ENCODE data around the gene FAM163A.

Gene FAM163A

DNA sequence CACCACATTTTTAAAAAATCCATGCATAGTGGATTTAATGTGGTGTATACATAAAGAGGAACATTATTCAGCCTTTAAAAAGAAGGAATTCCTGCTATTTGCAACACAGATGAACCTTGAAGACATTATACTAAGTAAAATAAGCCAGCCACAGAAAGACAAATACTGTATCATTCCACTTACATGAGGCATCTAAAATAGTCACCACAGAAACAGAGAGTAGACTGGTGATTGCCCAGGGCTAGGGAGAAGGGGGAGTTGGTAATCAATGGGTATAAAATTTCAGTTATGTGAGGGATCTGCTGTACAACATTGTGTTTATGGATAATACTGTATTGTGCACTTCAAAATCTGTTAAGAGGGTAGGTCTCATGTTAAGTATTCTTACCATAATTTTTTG lies 10.0 kb downstream of the FAM163A start:
- DNase-seq: no peak

DNA sequence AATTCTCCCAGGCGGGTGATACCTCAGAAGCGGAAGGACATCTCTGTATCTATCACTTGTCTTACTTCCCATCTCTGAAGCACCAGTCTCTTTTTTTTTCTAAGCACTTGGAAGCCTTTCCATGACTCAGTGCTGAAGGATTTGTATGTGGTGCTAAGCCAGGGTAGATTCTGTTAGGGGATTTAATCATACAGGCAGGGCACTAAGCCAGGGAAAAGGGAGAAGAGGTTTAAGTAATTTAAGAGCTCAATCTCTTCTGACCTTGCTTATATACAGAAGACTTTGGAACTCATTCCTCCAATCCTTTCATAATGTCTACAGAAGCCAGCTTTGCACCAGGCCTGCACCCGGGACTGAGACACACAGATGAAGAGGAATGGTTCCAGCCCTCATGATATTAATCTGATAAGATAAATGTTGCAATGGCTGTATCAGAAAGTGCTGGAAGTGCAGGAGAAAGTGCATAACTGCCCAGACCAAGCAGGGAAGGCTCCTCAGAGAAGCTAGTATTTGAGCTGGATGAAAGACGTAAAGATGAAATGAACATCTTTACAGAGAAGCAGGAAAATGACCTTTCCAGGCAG lies 11.0 kb downstream of the FAM163A start:
- no peak for DNase-seq

DNA sequence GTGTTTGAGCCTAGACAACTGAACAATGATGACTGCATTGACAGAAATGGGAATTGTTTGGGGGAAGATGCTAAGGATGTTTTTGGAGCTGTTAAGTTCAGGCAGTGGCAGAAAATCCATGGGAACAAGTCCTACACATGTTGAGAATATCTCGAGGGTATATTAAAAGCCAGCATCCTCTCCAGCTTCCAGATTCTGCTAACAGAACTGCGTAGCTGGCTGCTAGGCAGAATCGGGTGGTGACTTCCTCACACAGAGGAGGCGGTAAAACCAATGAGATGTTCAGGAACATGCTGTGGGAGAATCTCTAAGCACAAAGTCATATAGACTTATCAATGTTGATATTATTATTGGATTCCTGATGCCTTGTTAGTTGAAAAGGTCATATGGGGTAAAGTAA lies 14.8 kb downstream of the FAM163A start:
- no peak for DNase-seq

DNA sequence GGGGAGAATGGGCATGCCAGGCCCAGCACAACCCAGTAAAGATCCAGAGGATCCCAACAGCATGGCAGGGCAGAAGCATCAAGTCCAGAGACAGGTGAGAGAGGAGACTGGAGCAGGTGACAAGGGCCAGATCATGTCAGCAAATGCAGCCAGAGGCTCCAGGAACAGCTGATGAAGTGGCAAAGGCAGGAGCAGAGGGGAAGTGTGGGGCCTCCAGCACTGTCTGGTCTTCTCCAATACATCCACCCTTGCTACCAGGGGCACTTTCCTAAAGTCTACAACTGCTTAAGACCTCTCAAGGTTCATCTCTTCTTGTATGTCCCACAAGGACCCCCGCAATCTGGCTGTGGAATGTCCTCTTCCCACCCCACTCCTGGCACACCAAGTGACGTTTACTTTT lies 17.4 kb downstream of the FAM163A start:
- no peak for DNase-seq

DNA sequence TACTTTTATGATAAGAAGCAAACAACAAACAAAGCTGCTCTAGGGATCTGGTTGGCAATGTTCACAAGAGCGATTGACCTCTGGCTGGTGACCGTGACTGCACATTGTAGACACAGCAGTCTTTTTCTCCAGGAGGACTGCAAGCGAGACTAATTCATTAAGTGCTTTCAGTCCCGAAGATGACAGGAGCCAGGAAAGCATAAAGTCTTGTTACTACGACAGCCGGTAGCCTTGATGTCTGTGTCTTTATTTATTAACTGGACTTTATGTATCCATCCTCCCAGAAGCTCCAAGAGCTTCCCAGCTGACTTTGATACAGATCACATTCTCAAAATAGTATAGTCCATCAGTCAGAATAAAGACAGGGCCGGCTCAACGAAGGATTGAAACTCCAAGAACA lies 18.2 kb downstream of the FAM163A start:
- DNase-seq: no peak

DNA sequence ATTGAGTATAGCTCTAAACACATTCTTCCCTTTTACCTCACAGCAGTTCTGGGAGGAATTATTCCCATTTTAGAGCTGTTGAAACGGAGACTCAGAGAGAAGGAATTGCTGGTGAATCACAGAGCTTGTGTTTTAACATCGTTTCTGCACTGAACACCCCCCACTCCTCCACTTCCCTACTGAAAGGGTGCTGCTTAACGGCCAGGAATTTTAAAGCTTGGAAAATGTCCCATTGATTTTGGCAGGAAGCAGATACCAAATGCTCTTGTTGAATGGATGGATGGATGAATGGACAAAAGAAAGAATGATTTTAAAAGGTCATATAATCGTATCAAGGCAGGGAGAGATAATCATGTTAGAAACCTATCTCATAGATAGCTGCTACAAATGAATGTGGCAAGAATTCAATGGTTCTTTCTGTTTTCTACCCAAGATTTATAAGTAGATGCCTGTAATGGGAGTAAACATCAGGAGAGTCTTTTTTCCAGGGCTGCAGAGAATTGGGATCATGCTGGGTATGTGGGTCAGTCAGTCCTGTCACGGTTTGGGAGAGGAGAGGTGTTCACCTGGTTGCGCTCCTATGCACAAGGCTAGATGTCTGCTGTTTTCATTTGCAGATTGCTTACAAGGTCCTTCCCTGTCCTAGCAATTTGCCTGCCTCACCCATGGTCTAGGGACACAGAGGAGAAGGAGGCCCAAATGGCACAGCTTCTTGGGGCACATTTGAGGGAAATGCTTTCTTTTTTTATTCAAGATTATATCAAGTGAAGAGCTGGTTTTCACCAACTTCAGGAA lies 19.0 kb downstream of the FAM163A start:
- no peak for DNase-seq

DNA sequence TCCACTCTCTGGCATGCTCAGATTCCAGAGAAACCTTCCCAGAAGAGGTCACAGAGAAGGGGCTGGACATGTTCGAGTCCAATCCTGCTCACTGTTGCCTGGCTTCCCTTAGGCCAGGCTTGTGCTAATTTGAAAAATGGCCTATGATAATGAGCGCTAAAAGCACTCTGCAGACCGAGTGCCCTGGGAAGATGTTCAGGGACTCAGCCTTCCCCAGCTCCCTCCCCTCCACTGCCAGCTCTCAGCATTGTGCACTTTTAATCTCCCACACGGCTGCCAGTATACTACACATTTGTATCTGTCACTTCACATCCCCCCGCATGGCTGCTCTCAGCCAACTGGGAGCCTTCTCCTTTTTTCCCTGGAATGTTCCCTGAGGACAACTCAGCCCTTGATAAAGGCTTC lies 24.1 kb downstream of the FAM163A start:
- no peak for DNase-seq

DNA sequence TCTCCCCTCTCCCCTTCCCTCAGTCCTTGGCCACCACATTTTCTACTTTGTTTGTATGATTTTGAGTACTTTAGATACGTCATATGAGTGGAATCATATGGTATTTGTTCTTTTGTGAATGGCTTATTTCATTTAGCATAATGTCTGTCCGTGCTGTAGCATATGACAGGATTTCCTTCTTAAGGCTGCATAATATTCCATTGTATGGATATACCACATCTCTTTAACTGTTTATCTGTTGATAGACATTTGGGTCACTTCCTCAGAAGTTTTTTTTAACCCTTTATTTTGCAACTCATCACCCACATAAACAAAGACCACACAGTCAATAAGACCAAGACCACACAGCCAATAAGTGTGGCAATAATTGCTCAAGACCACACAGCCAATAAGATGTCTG lies 24.9 kb downstream of the FAM163A start:
- no peak for DNase-seq

DNA sequence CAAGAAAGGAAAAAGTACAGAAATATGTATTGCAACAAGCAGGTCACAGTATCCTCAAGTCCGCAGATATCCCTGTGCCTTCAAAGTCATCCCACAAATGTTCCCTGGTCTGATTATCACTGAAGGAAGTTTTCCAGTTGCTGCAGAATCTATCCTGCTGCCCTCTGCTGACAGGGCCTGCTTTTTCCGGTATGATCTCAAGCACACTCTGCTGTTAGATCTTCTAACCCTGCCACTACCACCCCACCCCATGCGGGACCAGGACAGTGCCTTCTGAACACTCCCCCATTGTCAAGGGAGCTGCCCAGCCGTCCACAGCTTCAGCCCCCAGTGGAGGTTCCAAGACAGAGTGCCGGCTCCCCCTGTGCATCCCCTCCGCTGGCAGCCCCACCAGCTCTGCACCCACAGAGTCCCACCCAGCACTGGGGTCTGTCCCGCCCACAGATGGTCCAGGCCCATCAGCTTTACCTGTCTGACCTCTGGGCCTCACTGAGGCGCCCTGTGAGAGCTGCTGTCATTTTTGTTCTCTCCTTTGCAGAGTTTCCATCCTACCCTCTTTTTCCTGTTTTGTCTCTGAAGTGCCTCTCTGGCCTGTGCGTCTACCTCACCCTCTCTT lies 27.9 kb downstream of the FAM163A start:
- DNase-seq: no peak

- DNase-seq: no peak
Observed at GRCh38 chr1:179773264-179773663, 30.2 kb downstream of the FAM163A start.

DNA sequence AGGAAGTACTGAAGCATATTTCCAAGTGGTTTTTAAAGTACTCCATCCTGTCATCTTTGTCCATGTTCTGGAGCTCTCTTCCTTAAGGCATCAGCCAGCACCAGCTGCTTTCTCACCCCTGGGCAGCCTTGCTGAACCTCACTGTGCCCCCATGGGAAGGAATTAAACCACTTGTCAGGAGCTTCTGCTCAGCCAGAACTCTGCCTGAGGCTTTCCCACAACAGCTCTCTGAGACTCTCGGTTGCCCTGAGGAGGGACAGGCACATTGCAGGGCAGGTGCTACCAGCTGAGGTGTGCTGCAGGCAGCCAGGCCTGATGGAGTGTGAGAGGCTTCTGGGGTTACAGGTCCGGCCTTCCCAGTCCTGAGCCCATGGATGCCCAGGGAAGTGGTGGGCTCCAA lies 30.9 kb downstream of the FAM163A start:
- DNase-seq: no peak

DNA sequence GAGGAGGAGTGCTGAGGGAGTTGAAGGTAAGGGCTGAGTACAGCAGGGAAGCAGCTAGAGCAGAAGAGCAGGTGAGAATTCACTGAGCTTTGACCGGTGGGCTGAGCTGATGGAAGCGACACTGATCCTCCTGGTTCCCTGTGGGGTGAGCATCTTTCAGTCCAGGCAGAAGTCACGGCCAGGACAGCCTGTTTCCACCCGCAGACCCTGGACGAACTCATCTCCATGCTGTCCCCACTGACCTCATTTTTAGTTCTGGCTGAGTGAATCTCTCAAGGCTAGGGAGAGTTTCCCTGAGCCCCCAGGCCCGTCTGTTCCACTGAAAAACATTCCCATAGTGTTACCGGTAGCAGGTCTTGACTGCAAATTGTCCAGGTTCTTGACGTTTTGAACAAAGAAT lies 31.5 kb downstream of the FAM163A start:
- DNase-seq: no peak

DNA sequence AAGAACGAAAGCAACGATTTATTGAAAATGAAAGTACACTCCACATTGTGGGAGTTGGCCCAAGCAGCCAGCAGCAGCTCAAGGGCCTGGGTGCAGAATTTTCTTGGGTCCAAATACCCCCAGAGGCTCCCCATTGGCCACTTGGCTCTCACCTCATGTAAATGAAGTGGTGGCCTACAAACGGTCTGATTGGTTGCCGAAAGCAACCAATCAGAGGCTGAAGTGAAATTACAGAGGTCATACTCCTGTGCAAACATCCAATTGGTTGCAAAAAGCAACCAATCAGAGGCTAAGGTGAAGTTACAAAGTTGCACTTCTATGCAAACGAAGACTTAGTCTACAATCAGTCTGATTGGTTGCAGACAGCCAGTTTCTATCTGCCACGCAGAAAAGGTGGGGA lies 31.9 kb downstream of the FAM163A start:
- DNase-seq: no peak

DNA sequence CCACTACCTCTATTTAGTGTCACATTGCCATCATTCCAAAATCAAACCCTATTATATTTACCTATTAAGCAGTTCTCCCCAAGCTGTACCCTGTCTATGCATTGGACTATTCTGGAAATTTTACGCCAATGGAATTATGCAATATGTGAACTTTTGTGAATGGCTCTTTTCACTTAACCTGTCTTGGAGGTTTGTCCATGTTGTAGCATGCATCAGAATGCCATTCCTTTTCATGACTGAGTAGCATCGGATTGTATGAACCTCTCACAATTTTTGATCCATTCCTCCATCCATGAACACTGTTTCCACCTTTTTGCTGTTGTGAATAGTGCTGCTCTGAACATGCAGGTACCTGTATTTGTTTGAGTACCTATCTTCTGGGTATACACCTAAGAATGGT lies 33.7 kb downstream of the FAM163A start:
- DNase-seq: no peak

DNA sequence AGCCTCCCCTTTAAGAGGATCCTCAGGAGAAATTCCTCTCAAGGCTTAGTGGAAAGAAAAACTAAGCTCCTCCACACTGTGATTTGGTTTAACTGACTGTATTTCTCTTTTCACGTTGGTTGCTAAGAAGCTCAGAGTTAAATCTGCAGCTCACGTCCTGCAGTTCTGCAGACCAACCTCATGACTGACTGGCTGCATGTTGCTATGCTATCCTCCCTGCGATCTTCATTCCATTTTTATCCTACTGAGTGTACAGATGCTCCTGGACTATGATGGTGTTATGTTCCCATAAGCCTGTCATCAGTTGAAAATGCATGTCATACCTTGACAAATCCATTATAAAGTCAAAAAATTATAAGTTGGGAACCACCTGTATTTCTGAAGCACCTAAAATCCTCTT lies 34.6 kb downstream of the FAM163A start:
- DNase-seq: no peak

- DNase-seq: no peak
Observed at GRCh38 chr1:179779645-179780272, 36.7 kb downstream of the FAM163A start.

- no peak for DNase-seq
Observed at GRCh38 chr1:179781962-179782361, 38.9 kb downstream of the FAM163A start.

GRCh38 chr1:179785031-179785431 lies 41.9 kb downstream of the FAM163A start:
- no peak for DNase-seq

DNA sequence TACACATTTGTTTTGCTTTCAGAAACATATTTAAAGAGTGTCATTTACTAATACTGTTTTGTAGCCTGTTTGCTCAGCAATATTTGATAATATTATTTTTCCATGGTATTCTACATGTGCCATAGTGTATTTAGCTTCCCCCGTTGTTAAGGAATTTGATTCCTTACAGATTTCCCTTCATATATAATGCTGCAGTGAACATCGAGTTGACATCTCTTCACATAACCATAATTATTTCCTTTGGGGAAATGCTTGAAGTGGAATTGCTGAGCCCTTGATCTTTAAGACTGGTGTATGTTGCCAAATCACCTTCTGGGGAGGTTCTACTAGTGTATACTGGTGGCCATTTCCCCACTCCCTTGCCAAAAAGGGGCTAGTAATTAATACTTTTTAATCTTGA lies 42.6 kb downstream of the FAM163A start:
- no peak for DNase-seq

DNA sequence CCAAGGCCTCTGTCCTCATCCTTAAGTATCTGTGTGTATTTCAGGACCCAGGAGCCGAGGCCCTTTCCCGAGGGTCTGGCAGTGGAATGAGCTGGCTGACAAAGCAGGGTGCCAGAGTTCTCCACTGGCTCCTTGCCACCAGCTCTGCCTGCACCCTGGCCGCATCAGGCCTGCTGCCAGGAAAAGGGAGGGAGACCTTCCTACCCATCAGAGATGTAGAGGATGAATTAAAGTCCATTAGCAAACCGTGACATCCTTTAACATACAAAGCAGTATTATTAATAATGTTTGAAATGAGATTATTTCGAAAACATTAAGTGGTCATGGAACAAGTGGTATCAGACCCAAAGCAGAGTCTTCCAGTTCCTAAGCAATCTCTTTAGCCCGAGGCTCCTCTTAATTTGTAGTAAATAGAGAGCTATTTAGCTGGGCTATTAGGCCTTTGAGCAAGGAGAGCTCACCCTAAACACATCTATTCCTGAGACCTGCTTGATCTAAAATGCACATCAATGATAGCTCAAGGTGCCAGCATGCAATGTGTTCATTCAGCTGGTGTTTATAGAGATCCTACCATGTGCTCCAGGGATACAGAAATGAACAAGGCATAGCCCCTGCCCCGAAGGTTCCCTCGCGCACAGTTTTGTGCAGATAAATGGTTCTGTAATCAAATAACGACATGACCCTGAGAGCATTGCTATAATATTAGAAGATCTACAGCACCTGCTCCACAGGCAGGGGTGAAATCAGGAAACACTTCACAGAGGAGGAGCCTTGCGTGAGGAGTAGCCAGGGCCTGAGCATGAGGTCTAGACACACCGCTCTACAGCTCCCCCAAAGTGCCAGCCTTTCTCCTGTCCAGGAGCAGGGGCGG lies 44.0 kb downstream of the FAM163A start:
- DNase-seq: no peak

GRCh38 chr1:179788259-179788658 lies 45.2 kb downstream of the FAM163A start:
- no peak for DNase-seq

DNA sequence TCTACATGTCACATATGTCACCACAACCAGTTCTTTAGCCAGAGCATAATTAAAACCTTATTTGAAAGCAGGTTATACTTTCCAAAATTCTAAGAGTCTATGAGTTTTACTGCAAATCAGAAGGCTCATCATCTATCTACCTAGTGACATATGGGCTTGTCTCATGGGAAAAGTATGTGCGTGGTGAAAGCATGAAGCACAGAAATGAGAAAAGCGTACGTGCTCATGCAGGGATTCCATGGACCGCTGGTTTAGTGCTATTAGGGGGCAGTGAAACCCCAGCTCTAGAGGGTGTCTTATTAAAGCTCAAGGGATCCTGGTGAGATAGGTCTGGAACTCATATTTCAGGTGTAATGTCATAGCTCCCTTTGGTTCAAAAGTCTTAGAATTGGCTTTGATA lies 50.2 kb downstream of the FAM163A start:
- DNase-seq: no peak

GRCh38 chr1:179794146-179794545 lies 51.1 kb downstream of the FAM163A start:
- DNase-seq: no peak
